ENCODE measurements around the gene CALCOCO2. TPM values are rescaled to one million over a fixed set of nuclear protein-coding genes. Genes with fewer than 3 reads are reported as not detected.
A peak's percentile ranks its signal among the peaks of the same experiment; 100 is the strongest.

The CALCOCO2 gene
- total and polyA plus RNA-seq, 10 of the 15 experiments (the other 5 are each of a cell fraction or from before 2014, with no cell fraction given): 20.2 to 138 (median 53.1) TPM

- TF ChIP-seq ZNF592 (IDR thresholded peaks at IDR 0.05) (no peak), CEBPB (IDR thresholded peaks at IDR 0.05; ENCODE audit: borderline replicate concordance in 1 of 2, low read depth in 2 of 2, low read length in 2 of 2) (no peak; a peak in 1 of 4 replicates), USF2 (IDR thresholded peaks at IDR 0.05; ENCODE audit: borderline replicate concordance, low read depth, low read length) (no peak), YY1 (IDR thresholded peaks at IDR 0.05; ENCODE audit: low read depth, low read length) (peak; percentile 77), MTA2 (IDR thresholded peaks at IDR 0.05; ENCODE audit: low read depth) (no peak), HDAC6 (IDR thresholded peaks at IDR 0.05; ENCODE audit: unreplicated experiment) (no peak), SREBF1 (IDR thresholded peaks at IDR 0.05; ENCODE audit: low read length) (no peak), IKZF1 (conservative IDR thresholded peaks at IDR 0.05) (peak; percentile 76), KDM1A (IDR thresholded peaks at IDR 0.05; ENCODE audit: borderline replicate concordance) (no peak), TCF3 (IDR thresholded peaks at IDR 0.05; ENCODE audit: borderline replicate concordance, insufficient read depth, low read depth, low read length) (0 out of 2 replicates have a peak, but pooled peaks have one; percentile 0), BCLAF1 (IDR thresholded peaks at IDR 0.05) (no peak), PRDM15 (CRISPR knock-in tag; IDR thresholded peaks at IDR 0.05) (no peak), MAX (IDR thresholded peaks at IDR 0.05; ENCODE audit: low read depth, low read length) (no peak), ZSCAN29 (IDR thresholded peaks at IDR 0.05) (no peak), MXI1 (IDR thresholded peaks at IDR 0.05; ENCODE audit: low read depth, low read length) (no peak), PAX8 (IDR thresholded peaks at IDR 0.05) (no peak), MYB (IDR thresholded peaks at IDR 0.05; ENCODE audit: borderline replicate concordance, low read depth, low read length) (0 out of 2 replicates have a peak, but pooled peaks have one; percentile 54), ATF7 (IDR thresholded peaks at IDR 0.05; ENCODE audit: low read depth) (no peak)
Measured at GRCh38 chr17:48830840-48831548, at the start of gene CALCOCO2 (continued).
